ENCODE measurements around the gene FNDC3B. TPM values are rescaled to one million over a fixed set of nuclear protein-coding genes. Genes with fewer than 3 reads are reported as not detected.

The FNDC3B gene
- total and polyA plus RNA-seq, 9 of the 15 experiments (the other 6 are each of a cell fraction or from before 2014, with no cell fraction given) = 7.0 to 35.8 (median 16.2) TPM

DNA sequence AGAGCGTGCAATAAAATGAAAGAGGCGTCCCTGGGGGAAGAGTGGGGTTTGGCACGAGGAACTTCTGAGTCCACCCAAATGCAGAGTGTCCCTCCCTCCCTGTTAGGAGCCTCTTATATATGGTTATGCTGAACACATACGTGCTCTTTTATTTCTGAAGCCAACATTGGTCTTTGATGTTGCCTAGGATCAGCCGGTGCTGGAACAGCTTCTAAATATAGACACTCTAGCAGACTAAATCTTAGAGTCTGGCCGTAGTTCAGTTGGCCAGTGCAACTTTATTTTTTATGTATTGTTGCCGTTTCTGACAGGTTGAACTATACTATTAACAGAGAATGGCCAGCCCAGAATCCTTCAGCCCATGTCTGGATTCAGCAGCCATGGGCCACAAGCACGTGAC lies 280.2 kb downstream of the FNDC3B start:
- DNase-seq (ENCODE audit: extremely low read depth in 1 of 4, low spot score in 3 of 4) = no peak
- H3K4me2 ChIP-seq (ENCODE audit: insufficient read depth, low read length) = no peak overlapping the region
- H3K36me3 ChIP-seq (ENCODE audit: control insufficient read depth, insufficient read depth, low read length) = peaks cover 46% of the 10 kb centered on the region; the same call in 2 of the 3 replicates
- H3K9me3 ChIP-seq (replicated peaks; ENCODE audit: control insufficient read depth, insufficient read depth, low read depth, low read length) = no peaks in the 10 kb centered on the region
- no peaks in the 10 kb centered on the region for H3K27me3 ChIP-seq (ENCODE audit: control insufficient read depth in 2 of 2, insufficient read depth in 2 of 2, low read length in 2 of 2)
- H3K4me1 ChIP-seq (replicated peaks in 1 of 2; ENCODE audit: control insufficient read depth in 2 of 2, insufficient read depth in 2 of 2, low read length in 2 of 2) = peaks cover 3 to 20% of the 10 kb centered on the region in 2 experiments; a peak in 4 of 5 replicates
- intact Hi-C loops (cut with micrococcal nuclease) (no loop called here), in situ Hi-C loops (cut with MboI) (no loop called here)
- no peak for TF ChIP-seq MGA (IDR thresholded peaks at IDR 0.05)
- TF ChIP-seq STAT5B (CRISPR knock-in tag; IDR thresholded peaks at IDR 0.05) = no peak
- TF ChIP-seq NCOA6 (IDR thresholded peaks at IDR 0.05) = no peak
- no peak for TF ChIP-seq RBFOX2 (IDR thresholded peaks at IDR 0.05; ENCODE audit: low read depth, low read length)
- no peak for TF ChIP-seq GTF2F1 (IDR thresholded peaks at IDR 0.05; ENCODE audit: low read depth, low read length)
- TF ChIP-seq DACH1 (IDR thresholded peaks at IDR 0.05; ENCODE audit: partially characterized antibody) = no peak
- TF ChIP-seq CCNT2 (IDR thresholded peaks at IDR 0.05; ENCODE audit: borderline replicate concordance, extremely low read depth, insufficient read length, low read depth, low read length) = no peak
- no peak for TF ChIP-seq PML (IDR thresholded peaks at IDR 0.05; ENCODE audit: low read length)
- no peak for TF ChIP-seq SMARCA4 (IDR thresholded peaks at IDR 0.05)
- no peak for TF ChIP-seq CHCHD3 (CRISPR knock-in tag; IDR thresholded peaks at IDR 0.05)
- 87% methylated on average over 8 of the region's 8 CpGs for WGBS (ENCODE audit: insufficient coverage, low coverage, missing lambda C conversion rate)
- no peak overlapping the region for H2AFZ ChIP-seq (ENCODE audit: low read depth, low read length)
- H3K4me3 ChIP-seq = no peak overlapping the region
- H3K9ac ChIP-seq (ENCODE audit: insufficient read depth in 1 of 2, low read depth in 2 of 2, low read length in 2 of 2) = no peak overlapping the region
- H3K27ac ChIP-seq (ENCODE audit: extremely low read depth, low read depth, low read length) = no peak overlapping the region
- no peak for FAIRE-seq
- H3K79me2 ChIP-seq (ENCODE audit: control insufficient read depth, insufficient read depth, low read length) = no peaks in the 10 kb centered on the region
- CTCF ChIA-PET (ENCODE audit: low intra/inter-chr PET ratio) = no interaction called here
- POLR2A ChIA-PET = interaction anchor here (0.6 kb wide), 1 partner anchor 324 kb away, joined by 3 read pairs; no protein-coding TSS in a partner anchor
- no peaks in the 10 kb centered on the region for H3K9me1 ChIP-seq (ENCODE audit: control insufficient read depth, insufficient read depth, low read length)
- no peak for ATAC-seq
- BruUV-seq (replicated peaks) = no TSS peak
- H4K20me1 ChIP-seq (replicated peaks; ENCODE audit: control insufficient read depth, insufficient read depth, low read length) = no peaks in the 10 kb centered on the region
